Retinal pigment epithelial cell (primary cell): ENCODE measurements around the gene APOA4.

Experiments
- DNase-seq: peaks from one replicate; pipeline ENCODE4 v3.0.0-alpha.2; 2010; ENCODE audit warnings: low read depth
- H3K4me3 ChIP-seq: 2 replicates; pipeline ENCODE4 v1.5.1; 2011; ENCODE audit warnings: mild to moderate bottlenecking, low read length, control low read depth, moderate library complexity
- TF ChIP-seq, protein P1 (sequence below): conservative IDR thresholded peaks from 2 replicates; pipeline ENCODE4 v1.5.1; 2011; ENCODE audit warnings: low read depth, low read length, control low read depth, inconsistent platforms

The APOA4 gene

GRCh38 chr11:116825434-116825833 is 2.3 kb upstream of the APOA4 start:
- H3K4me3 ChIP-seq, result no peak overlapping the region
- TF ChIP-seq, protein P1, sequence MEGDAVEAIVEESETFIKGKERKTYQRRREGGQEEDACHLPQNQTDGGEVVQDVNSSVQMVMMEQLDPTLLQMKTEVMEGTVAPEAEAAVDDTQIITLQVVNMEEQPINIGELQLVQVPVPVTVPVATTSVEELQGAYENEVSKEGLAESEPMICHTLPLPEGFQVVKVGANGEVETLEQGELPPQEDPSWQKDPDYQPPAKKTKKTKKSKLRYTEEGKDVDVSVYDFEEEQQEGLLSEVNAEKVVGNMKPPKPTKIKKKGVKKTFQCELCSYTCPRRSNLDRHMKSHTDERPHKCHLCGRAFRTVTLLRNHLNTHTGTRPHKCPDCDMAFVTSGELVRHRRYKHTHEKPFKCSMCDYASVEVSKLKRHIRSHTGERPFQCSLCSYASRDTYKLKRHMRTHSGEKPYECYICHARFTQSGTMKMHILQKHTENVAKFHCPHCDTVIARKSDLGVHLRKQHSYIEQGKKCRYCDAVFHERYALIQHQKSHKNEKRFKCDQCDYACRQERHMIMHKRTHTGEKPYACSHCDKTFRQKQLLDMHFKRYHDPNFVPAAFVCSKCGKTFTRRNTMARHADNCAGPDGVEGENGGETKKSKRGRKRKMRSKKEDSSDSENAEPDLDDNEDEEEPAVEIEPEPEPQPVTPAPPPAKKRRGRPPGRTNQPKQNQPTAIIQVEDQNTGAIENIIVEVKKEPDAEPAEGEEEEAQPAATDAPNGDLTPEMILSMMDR, result no peak
- DNase-seq, result no peak

DNA sequence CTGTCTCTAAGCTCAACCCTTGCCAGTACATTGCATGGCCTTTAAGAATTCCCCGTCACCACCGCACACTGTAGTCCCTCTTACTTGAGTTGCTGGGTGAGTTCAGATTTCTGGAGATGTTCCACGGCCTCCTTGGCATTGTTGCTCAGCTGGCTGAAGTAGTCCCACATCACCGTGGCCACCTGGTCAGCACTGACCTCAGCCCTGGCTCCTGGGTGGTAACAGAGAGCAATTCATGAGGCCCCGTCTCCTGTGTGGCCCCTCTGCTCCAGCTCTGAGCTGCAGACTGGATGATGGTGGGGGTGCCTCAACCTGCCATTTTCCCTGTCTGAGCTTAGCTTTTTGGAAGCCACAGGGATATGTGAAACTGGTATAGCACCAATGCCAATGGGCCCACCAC is 529 bp downstream of the APOA4 start:
- DNase-seq, result no peak
- no peak overlapping the region for H3K4me3 ChIP-seq
- TF ChIP-seq, protein P1, result no peak

DNA sequence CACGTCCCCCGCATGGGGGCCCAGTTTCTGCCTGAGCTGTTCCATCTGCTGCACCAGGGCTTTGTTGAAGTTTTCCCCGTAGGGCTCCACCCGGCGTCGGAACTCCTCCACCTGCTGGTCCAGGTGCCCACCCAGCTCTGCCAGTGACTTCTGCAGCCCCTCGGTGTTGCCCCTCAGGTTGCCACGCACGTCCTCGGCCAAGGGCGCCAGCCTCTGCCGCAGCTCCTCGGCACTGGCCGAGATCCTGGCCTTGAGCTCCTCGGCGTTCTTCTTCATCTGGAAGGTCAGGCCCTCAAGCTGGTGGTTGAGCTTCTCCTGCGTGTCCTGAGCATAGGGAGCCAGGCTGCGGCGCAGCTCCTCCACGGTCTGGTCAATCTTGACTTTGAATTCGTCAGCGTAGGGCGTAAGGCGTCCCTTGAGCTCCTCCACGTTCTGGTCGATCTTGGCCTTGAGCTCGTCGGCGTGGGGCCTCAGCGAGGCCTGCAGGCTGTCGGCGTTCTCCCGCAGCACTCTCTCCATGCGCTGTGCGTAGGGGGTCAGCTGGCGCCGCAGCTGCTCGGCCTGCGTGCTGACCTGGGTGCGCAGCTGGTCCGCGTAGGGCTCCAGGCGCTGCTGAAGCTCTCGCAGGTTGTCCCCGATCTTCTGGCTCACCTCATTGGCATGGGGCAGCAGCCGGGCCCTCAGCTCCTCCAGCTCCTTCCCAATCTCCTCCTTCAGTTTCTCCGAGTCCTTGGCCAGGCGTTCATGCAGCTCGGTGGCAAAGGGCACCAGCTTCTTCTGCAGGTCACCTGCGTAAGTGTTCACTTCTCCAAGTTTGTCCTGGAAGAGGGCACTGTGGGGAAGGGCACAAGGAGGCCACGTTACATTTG is 1.8 kb downstream of the APOA4 start:
- DNase-seq, result no peak
- TF ChIP-seq, protein P1, result no peak
- no peak overlapping the region for H3K4me3 ChIP-seq

GRCh38 chr11:116819049-116819448 is 4.1 kb downstream of the APOA4 start:
- H3K4me3 ChIP-seq, result no peak overlapping the region
- no peak for DNase-seq
- TF ChIP-seq, protein P1, result no peak

DNA sequence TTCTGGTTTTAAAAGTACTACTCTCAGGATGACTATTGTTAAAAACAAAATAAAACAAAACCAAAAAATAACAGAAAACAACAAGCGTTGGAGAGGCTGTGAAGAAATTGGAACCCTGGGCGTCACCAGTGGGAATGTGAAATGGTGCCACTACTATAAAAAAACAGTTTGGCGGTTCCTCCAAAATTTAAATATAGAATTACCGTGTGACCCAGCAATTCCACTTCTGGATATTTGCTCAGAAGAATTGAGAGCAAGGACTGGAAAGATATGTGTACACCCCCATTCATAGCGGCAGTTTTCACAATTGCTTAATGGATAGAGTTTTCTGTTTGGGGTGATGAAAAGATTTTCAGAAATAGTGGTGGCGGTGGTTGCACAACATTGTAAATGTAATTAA is 8.6 kb downstream of the APOA4 start:
- TF ChIP-seq, protein P1, result no peak
- no peak for DNase-seq
- no peak overlapping the region for H3K4me3 ChIP-seq

DNA sequence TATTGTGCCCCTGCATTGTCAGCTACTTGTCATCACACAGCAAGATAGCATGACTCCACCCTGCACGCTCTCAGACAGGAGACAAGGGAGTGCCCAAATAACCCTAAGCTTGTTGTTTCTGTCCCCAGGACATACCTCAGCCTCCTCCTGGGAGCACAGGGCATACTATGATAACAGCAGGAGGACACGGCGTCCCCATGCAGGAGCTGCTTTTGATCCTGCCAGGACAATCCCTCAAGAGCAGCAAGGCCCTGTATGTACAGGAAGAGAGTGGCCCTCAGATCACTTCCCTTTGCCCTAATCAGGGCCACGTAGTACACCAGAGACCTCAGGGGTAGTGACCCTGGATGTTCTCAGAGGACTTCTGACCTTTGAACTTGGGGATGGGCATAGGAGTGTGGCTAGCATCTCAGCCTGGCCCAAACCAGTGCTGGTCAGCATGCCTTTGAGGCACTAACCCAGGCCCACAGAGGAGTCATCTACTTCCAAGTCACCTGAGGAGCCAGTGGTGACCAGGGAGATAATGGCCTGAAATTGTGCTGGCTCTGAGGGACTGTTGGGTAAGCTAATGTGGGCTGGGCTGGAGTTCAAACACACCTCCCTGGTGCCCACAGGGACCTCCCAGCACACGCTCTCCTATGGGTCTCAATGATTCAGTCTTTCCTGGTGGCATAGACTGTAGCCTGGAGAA is 9.2 kb downstream of the APOA4 start:
- DNase-seq, result no peak
- no peak overlapping the region for H3K4me3 ChIP-seq
- TF ChIP-seq, protein P1, result no peak
